GM18858 (cell line): Measurements from ENCODE around the gene MAGOH.

Source experiments
- ATAC-seq: cut with Tn5 transposase; IDR thresholded peaks from one replicate; pipeline ENCODE4 v1.9.1; 2021; ENCODE audit not compliant: unreplicated experiment

MAGOH gene

GRCh38 chr1:53271446-53272090 lies 33.2 kb upstream of the MAGOH start:
- ATAC-seq, result no peak

GRCh38 chr1:53270873-53271272 lies 32.6 kb upstream of the MAGOH start:
- ATAC-seq, result no peak

GRCh38 chr1:53270107-53270506 lies 31.8 kb upstream of the MAGOH start:
- ATAC-seq, result no peak

GRCh38 chr1:53267761-53268160 lies 29.4 kb upstream of the MAGOH start:
- no peak for ATAC-seq

- ATAC-seq, result no peak
Observed at GRCh38 chr1:53266038-53266437, 27.7 kb upstream of the MAGOH start.

- ATAC-seq, result no peak
Observed at GRCh38 chr1:53265581-53265980, 27.3 kb upstream of the MAGOH start.

GRCh38 chr1:53264048-53264447 lies 25.7 kb upstream of the MAGOH start:
- ATAC-seq, result no peak

GRCh38 chr1:53262000-53262399 lies 23.7 kb upstream of the MAGOH start:
- ATAC-seq, result no peak

GRCh38 chr1:53260631-53261247 lies 22.4 kb upstream of the MAGOH start:
- no peak for ATAC-seq

GRCh38 chr1:53259932-53260331 lies 21.6 kb upstream of the MAGOH start:
- peak; percentile 74 for ATAC-seq

GRCh38 chr1:53258216-53258615 lies 19.9 kb upstream of the MAGOH start:
- ATAC-seq, result no peak

GRCh38 chr1:53257454-53258081 lies 19.2 kb upstream of the MAGOH start:
- no peak for ATAC-seq

GRCh38 chr1:53256511-53257453 lies 18.5 kb upstream of the MAGOH start:
- ATAC-seq, result no peak

GRCh38 chr1:53255031-53255430 lies 16.7 kb upstream of the MAGOH start:
- ATAC-seq, result no peak

GRCh38 chr1:53254011-53254640 lies 15.8 kb upstream of the MAGOH start:
- ATAC-seq, result no peak

GRCh38 chr1:53250325-53250724 lies 12.0 kb upstream of the MAGOH start:
- no peak for ATAC-seq

GRCh38 chr1:53249706-53250105 lies 11.4 kb upstream of the MAGOH start:
- no peak for ATAC-seq

GRCh38 chr1:53246261-53247134 lies 8.2 kb upstream of the MAGOH start:
- no peak for ATAC-seq

GRCh38 chr1:53244141-53244540 lies 5.8 kb upstream of the MAGOH start:
- no peak for ATAC-seq

GRCh38 chr1:53242381-53242780 lies 4.1 kb upstream of the MAGOH start:
- ATAC-seq, result no peak
